Measurements from ENCODE around the gene SRI.

The SRI gene

GRCh38 chr7:88226886-88227516 is 7.2 kb upstream of the SRI start:
- in situ Hi-C loops (cut with MboI; ENCODE audit: low pct_unique_long_range_greater_than_20kb, low sequenced_read_pairs) = no loop called here
- DNase-seq = no peak

- no peak for DNase-seq
- in situ Hi-C loops (cut with MboI; ENCODE audit: low pct_unique_long_range_greater_than_20kb, low sequenced_read_pairs) = no loop called here
Measured at GRCh38 chr7:88226201-88226600, 6.4 kb upstream of the SRI start.

GRCh38 chr7:88224601-88225275 is 4.9 kb upstream of the SRI start:
- in situ Hi-C loops (cut with MboI; ENCODE audit: low pct_unique_long_range_greater_than_20kb, low sequenced_read_pairs) = no loop called here
- DNase-seq = no peak

GRCh38 chr7:88223265-88223664 is 3.4 kb upstream of the SRI start:
- in situ Hi-C loops (cut with MboI; ENCODE audit: low pct_unique_long_range_greater_than_20kb, low sequenced_read_pairs) = no loop called here
- no peak for DNase-seq

GRCh38 chr7:88218836-88219605 is 817 bp downstream of the SRI start:
- in situ Hi-C loops (cut with MboI; ENCODE audit: low pct_unique_long_range_greater_than_20kb, low sequenced_read_pairs) = no loop called here
- DNase-seq = peak; percentile 59

GRCh38 chr7:88218429-88218745 is 1.5 kb downstream of the SRI start:
- in situ Hi-C loops (cut with MboI; ENCODE audit: low pct_unique_long_range_greater_than_20kb, low sequenced_read_pairs) = no loop called here
- DNase-seq = peak; percentile 38

GRCh38 chr7:88217675-88218428 is 2.0 kb downstream of the SRI start:
- DNase-seq = peak; percentile 48
- in situ Hi-C loops (cut with MboI; ENCODE audit: low pct_unique_long_range_greater_than_20kb, low sequenced_read_pairs) = no loop called here

GRCh38 chr7:88216276-88216675 is 3.6 kb downstream of the SRI start:
- DNase-seq = no peak
- in situ Hi-C loops (cut with MboI; ENCODE audit: low pct_unique_long_range_greater_than_20kb, low sequenced_read_pairs) = no loop called here

GRCh38 chr7:88215295-88215694 is 4.5 kb downstream of the SRI start:
- in situ Hi-C loops (cut with MboI; ENCODE audit: low pct_unique_long_range_greater_than_20kb, low sequenced_read_pairs) = no loop called here
- no peak for DNase-seq

GRCh38 chr7:88214456-88214855 is 5.4 kb downstream of the SRI start:
- no peak for DNase-seq
- in situ Hi-C loops (cut with MboI; ENCODE audit: low pct_unique_long_range_greater_than_20kb, low sequenced_read_pairs) = no loop called here

GRCh38 chr7:88212918-88213317 is 6.9 kb downstream of the SRI start:
- DNase-seq = no peak
- in situ Hi-C loops (cut with MboI; ENCODE audit: low pct_unique_long_range_greater_than_20kb, low sequenced_read_pairs) = no loop called here

GRCh38 chr7:88208521-88208920 is 11.3 kb downstream of the SRI start:
- DNase-seq = no peak
- in situ Hi-C loops (cut with MboI; ENCODE audit: low pct_unique_long_range_greater_than_20kb, low sequenced_read_pairs) = no loop called here

- no peak for DNase-seq
- in situ Hi-C loops (cut with MboI; ENCODE audit: low pct_unique_long_range_greater_than_20kb, low sequenced_read_pairs) = no loop called here
Measured at GRCh38 chr7:88206254-88206653, 13.6 kb downstream of the SRI start.

GRCh38 chr7:88205179-88205578 is 14.7 kb downstream of the SRI start:
- in situ Hi-C loops (cut with MboI; ENCODE audit: low pct_unique_long_range_greater_than_20kb, low sequenced_read_pairs) = no loop called here
- DNase-seq = no peak

GRCh38 chr7:88204525-88205110 is 15.2 kb downstream of the SRI start:
- in situ Hi-C loops (cut with MboI; ENCODE audit: low pct_unique_long_range_greater_than_20kb, low sequenced_read_pairs) = no loop called here
- no peak for DNase-seq

- in situ Hi-C loops (cut with MboI; ENCODE audit: low pct_unique_long_range_greater_than_20kb, low sequenced_read_pairs) = no loop called here
- no peak for DNase-seq
Measured at GRCh38 chr7:88203401-88203800, 16.4 kb downstream of the SRI start.

GRCh38 chr7:88202799-88203198 is 17.0 kb downstream of the SRI start:
- in situ Hi-C loops (cut with MboI; ENCODE audit: low pct_unique_long_range_greater_than_20kb, low sequenced_read_pairs) = no loop called here

GRCh38 chr7:88202278-88202677 is 17.6 kb downstream of the SRI start:
- DNase-seq = no peak
- in situ Hi-C loops (cut with MboI; ENCODE audit: low pct_unique_long_range_greater_than_20kb, low sequenced_read_pairs) = no loop called here

More at GRCh38 chr7:88202799-88203198, 17.0 kb downstream of the SRI start:
- no peak for DNase-seq

GRCh38 chr7:88201305-88201704 is 18.5 kb downstream of the SRI start:
- no peak for DNase-seq
- in situ Hi-C loops (cut with MboI; ENCODE audit: low pct_unique_long_range_greater_than_20kb, low sequenced_read_pairs) = no loop called here

All from KBM-7 (cell line).